ENCODE results near the gene RHBDD1.

The RHBDD1 gene

GRCh38 chr2:226888971-226889370, 53.1 kb downstream of the RHBDD1 start:
- DNase-seq, result no peak

- DNase-seq, result no peak
These were observed 54.4 kb downstream of the RHBDD1 start for GRCh38 chr2:226890286-226890685.

DNA sequence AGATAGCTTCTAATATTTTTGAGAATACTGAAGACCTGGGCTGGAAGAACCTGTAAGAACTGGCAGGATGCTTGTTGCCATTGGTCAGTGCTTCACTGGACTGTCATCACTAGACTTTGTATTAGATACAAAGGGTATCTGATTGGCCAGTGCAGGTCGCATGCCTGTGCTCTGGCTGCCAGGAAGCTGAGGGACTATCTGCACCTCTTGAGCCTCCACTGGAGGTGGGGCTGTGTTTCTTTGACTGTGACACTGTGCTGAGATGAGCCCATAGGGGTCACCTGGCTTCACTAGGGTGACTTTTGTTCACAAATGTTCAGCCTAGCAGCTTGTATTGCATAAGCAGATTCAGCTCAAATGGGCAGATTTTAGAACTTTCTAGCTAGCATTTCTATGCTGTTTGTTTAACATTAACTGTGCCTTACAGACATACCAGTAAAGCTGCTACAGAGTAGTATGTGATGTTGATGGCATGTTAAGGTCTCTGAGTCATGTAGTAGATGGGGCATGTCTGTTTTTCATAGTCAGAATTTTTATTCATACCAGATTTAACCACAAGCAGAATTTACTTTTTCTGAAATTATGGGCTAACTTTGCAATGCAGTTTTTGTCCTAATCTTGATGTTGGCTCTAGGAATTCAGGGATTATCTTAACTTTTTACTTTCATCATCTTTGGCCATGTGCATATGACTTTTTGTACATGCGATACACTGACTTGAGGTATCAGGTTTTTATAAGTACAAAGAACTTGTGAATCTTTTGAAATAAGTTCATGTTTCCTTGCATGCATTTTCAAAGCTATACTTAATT, 56.1 kb downstream of the RHBDD1 start:
- no peak for DNase-seq

GRCh38 chr2:226892729-226893128, 56.9 kb downstream of the RHBDD1 start:
- DNase-seq, result no peak

GRCh38 chr2:226893216-226893615, 57.4 kb downstream of the RHBDD1 start:
- DNase-seq, result no peak

DNA sequence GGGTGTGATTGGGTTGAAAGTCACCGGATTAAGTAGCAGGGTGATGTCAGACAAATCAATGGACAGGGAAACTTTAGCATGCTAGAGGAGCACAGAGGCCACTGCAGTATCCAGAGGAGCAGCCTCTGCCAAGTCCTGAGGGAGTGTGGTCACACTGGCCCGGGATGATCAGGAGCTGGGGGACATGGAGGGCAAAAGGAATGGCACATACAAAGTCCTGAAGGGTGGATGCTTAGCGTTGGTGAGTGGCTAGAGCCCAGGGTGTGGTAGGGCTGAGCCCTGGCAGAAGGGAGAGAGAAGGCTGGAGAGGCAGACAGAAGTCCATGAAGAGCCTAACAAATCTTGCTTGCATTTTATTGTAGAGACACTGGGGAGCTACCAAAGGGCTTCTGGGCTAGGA, 58.9 kb downstream of the RHBDD1 start:
- DNase-seq, result no peak

DNA sequence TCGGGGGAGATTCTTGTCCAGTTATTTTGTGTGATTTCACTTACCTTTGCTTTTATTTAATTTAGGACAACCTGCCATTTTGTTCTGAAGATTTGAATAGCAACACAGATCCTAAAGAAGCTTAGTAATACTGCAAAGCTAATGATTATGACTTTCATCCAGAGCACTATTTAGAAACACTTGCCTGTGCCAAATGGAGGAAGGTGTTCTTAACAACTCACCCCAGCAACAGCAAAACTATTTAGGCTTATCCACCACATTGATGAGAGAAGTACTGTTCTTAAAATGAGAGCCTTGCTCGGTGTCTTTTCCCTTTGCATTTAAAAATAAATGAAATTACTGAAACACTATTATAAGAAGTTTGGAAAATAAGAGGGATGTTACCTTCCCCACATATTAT, 59.7 kb downstream of the RHBDD1 start:
- no peak for DNase-seq

DNA sequence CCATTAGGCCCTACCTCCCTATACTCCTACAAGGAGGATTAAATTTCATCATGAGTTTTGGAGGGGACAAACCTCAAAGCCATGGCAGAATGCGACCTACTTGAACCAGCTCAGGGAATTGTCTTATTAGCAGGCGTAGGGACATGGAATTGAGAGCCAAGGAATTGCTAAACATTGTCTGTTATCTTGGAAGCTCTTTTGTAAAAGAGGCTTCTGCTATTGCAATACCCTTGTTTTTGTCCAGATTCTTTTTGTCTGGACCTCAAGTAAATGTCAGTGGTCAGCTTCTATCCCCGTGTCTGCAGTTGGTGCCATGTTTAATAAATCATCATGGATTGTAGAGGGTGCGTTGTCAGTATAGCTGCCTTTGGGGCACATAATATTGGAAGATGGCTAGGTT, 62.3 kb downstream of the RHBDD1 start:
- no peak for DNase-seq

GRCh38 chr2:226898897-226899296, 63.0 kb downstream of the RHBDD1 start:
- DNase-seq, result no peak

- no peak for DNase-seq
These were observed 66.5 kb downstream of the RHBDD1 start for GRCh38 chr2:226902041-226902966.

GRCh38 chr2:226903179-226903578, 67.3 kb downstream of the RHBDD1 start:
- DNase-seq, result peak; percentile 14

- no peak for DNase-seq
These were observed 68.7 kb downstream of the RHBDD1 start for GRCh38 chr2:226904592-226904991.

- DNase-seq, result no peak
These were observed 69.9 kb downstream of the RHBDD1 start for GRCh38 chr2:226905718-226906117.

GRCh38 chr2:226906163-226906693, 70.4 kb downstream of the RHBDD1 start:
- DNase-seq, result no peak

DNA sequence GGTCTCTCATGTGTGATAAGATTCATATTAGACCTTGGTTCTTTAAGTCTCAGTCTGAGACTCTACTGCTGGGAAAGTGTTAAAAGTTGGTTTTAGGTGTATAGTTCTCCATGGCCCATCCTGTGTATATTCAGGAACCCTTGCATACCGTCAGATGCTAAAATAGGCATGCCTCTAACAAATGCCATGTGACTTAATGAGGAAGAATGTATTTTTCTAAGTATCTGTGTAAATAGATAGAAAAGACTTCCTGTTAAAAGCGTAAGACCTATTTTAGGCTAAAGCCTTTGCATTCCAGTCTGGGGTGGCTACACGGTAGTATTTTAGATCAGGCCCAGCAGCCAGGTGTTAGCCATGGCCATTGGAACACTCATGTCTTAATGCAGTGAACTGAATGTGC, 73.3 kb downstream of the RHBDD1 start:
- no peak for DNase-seq

GRCh38 chr2:226909836-226910235, 74.0 kb downstream of the RHBDD1 start:
- DNase-seq, result no peak

- DNase-seq, result no peak
These were observed 74.5 kb downstream of the RHBDD1 start for GRCh38 chr2:226910384-226910783.

- no peak for DNase-seq
These were observed 76.1 kb downstream of the RHBDD1 start for GRCh38 chr2:226911932-226912331.

- DNase-seq, result no peak
These were observed 77.8 kb downstream of the RHBDD1 start for GRCh38 chr2:226913641-226914040.

- no peak for DNase-seq
These were observed 80.0 kb downstream of the RHBDD1 start for GRCh38 chr2:226915846-226916360.

GRCh38 chr2:226916669-226917068, 80.8 kb downstream of the RHBDD1 start:
- no peak for DNase-seq

DNA sequence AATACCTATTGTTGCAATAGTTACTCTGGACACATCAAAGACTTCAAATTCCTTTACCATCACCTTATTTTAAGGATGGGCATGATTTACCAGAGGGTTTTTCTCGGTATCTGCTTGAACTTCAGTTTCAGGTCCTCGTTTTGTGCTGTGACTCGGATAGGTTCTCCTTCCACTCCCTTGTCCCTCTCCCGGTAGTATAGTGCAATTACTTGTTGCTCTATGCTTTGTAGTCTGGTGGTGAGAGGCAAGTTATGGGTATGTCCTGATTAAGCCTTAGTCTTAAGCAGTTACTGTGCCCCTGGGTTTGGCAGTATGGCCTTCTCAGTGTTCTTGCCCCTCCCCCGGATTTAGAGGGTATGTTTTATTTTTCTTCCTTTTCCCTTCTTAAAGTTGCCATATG, 96.6 kb downstream of the RHBDD1 start:
- no peak for DNase-seq

GRCh38 chr2:226934546-226935201, 98.8 kb downstream of the RHBDD1 start:
- DNase-seq, result no peak
